ENCODE measurements around the gene OCA2.
"Not testable (repeated sequence)": the region's sequence is repeated elsewhere in the genome, so short reads cannot be mapped to it uniquely, and the experiment has no call there.

OCA2 gene

DNA sequence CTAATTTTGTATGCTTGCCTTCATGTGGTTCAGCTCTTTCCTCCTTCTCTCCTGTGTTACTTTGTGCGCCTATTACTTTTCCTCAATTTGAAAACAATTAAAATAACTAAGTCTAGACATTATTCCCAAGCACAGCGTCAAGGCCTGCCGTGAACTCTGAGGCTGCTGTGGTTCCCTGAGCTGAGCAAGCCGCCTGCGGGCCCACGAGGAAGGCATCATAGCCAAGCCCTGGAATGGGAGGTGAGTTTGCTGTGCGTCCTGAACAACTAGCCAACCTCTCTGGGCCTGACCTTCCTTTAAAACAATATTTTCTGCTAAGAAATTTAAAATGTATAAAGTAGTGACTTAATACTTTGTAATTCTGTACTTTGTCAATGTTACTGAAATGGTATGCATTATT lies 327.2 kb downstream of the OCA2 start:
- no peak for DNase-seq (ENCODE audit: low read depth in 2 of 2)

DNA sequence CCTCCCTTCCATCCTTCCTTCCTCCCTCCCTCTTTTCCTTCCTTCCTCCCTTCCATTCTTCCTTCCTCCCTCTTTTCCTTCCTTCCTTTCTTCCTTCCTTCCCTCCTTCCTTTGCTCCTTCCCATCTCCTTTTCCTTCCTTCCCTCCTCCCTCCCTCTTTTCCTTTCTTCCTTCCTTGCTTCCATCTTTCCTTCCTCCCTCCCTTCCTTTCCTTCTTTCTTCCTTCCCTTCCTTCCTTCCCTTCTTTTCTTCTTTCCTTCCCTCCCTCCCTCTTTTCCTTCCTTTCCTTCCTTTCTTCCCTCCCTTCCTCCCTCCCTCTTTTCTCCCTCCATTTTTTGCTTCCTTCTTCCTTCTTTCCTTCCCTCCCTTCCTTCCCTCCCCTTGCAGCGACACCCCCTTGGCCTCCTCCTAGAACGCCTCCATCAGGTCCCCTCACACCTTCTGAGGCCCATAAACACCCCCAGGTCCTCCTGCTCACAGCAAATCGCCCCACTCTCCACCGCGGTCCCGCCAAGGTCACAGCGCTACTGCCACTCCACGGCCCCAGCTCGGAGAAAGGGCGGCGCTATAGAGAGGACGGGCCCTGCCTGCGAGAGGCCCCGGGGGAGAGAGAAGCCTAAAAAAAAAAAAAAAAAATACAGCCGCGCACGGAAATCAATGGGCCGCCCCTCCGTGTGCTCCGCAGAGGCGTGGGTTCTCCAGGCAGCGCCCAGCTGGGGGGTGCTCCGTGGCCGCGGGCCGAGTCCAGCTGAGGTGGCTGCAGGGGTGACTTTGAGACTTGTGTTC lies 328.2 kb downstream of the OCA2 start:
- no peak for DNase-seq (ENCODE audit: low read depth in 2 of 2)

DNA sequence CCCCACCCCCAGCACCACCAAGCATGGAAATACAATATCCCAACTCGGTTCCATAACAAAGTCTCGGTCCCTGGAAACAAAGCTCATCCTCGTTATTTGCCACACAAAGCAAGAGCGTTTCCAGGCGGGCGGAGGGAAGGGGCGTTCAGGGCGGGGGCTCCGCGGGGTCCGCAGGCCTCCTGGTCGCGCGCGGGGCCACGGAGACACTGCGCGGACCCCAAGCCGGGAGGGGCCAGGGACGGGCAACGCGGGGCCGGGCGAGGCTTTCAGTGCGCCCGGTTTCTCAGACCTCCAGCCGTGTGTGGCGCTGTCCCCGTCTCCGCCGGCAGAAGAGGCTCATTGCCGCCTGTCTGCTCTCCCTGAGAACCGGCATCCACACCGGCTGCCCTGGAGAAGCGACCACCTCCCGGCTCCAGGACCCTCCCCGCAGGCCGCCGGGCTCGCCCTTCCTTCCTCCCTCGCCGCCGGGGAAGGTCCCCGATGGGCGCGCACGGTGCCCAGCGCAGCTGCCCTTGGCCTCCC lies 329.0 kb downstream of the OCA2 start:
- DNase-seq (ENCODE audit: low read depth in 2 of 2), result no peak

DNA sequence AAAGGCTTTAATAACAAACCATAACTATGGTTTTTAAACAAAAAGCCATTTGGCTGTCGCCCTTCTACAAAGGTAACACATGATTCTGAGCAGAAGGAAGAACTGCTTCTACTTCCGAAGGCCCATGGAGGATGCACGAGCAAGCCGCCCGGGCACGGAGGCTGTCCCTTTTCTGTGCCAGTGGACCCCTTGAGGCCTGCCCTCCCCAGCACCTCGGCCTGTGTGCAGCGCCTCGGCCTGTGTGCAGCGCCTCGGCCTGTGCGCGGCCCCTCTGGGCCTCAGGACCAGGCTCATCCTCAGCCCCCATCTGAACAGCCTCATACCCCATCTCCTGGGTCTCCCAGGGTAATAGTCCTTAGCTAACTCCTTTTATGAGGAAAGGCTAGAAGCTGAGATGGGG lies 329.5 kb downstream of the OCA2 start:
- DNase-seq (ENCODE audit: low read depth in 2 of 2), result no peak

DNA sequence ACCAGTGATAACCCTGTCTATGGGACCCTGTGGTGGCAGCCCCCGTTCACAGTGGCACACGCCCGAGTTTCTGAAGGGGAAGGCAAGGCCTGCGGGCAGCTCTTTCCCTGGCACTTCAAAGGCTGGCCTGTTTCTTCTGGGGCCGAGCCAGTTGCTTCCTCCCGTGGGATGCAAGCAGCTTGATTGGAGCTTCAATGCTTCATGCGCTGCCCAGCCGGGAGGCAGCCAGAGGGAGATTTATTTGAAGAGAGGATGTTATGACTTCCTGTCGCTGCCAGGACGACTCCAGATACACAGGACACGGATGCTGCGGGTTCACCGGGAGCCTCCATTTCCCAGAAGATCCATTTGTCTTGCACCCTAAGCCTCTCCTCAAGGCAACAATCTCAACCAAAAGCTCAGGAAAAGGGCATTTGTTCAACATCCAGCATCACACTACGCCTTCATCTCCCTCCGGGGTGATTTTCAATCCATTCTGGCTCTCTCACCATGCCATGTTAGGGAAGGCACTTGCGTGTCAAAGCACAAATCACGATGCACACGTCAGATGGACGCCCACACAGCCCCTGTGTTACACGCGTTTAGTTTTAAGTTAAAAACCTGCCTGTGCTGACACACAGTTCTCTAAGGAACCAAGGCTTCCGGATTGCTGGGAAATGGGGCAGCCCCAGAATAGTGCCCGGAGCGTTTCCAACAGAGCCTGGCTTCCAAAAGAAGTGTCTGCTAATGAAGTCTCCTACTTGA lies 330.2 kb downstream of the OCA2 start:
- DNase-seq (ENCODE audit: low read depth in 2 of 2), result no peak

DNA sequence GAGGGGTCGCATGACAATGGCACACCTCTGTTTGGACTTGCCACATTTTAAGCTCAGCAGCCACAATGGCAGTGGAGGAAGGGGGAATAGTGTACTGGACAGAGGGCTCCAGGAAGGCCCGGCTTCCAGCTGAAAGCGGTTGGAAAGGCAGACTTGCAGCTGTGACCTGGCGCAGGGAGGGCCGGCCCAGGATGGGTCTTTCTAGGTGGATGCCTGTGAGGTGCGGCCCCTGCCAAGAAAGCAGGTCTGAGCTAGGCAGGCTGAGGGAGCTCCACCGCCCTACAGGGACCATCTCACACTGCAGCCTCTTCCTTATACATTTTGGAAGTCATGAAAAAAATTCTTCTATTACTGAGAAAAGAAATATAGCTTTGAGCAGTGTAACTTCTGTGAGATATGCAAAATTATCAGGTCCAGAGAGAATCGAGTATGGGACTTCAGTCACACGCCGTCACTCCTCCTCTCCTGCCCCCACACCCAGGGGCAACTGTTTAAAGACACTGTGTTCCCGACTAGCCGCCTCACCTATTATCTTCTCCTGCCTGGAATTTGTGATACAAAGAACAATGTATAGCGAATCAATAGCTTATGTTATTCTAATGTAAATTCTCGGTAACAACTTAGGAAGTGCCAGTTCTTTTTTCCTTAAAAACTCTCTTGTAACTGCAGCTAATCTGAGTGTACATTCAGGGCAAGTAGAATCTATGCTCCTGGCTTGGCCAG lies 331.0 kb downstream of the OCA2 start:
- DNase-seq (ENCODE audit: low read depth in 2 of 2), result no peak

DNA sequence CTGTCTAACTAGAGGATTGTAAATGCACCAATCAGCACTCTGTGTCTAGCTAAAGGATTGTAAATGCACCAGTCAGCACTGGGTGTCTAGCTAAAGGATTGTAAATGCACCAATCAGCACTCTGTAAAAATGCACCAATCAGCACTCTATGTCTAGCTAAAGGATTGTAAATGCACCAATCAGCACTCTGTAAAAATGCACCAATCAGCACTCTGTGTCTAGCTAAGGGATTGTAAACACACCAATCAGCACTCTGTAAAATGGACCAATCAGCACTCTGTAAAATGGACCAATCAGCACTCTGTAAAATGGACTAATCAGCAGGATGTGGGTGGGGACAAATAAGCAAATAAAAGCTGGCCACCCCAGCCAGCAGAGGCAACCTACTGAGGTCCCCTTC lies 331.7 kb downstream of the OCA2 start:
- not testable (repeated sequence) for DNase-seq (ENCODE audit: low read depth in 2 of 2)

DNA sequence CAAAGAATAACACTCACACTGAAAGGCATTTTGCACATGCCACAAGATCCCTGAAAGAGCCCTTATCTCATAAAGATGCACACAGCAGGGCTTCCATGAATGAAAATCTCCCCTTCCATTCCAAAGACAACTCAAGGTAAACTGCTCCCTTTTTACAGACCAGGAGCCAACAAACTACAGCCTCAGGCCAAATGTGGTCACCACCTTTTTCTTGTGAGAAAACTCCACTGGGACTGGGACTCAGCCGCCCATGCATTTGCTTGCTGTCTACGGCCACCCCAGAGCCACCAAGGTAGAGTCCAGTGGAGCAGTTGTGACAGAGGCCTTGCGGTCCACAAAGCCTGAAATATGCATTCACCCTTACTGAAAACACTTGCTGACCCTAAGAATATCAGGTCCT lies 334.8 kb downstream of the OCA2 start:
- no peak for DNase-seq (ENCODE audit: low read depth in 2 of 2)

DNA sequence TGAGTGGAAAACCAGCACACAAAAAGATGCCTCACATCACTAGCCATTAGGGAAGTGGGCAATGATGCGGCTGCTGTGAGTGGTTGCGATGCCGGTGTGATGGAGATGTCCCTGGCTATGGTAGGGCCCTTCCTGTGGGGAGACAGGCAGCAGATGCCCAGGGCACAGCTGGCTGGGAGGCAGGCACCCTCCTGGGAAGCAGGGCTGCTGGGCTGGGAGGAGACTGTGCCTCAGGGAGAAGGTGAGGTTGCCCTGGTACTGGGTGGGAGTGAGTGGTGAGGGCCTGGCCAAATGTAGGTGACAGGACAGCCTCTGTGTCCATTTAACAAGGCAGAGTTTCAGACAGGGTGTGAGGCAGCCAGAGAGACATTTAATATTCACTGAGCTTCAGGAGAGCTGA lies 335.6 kb downstream of the OCA2 start:
- no peak for DNase-seq (ENCODE audit: low read depth in 2 of 2)

DNA sequence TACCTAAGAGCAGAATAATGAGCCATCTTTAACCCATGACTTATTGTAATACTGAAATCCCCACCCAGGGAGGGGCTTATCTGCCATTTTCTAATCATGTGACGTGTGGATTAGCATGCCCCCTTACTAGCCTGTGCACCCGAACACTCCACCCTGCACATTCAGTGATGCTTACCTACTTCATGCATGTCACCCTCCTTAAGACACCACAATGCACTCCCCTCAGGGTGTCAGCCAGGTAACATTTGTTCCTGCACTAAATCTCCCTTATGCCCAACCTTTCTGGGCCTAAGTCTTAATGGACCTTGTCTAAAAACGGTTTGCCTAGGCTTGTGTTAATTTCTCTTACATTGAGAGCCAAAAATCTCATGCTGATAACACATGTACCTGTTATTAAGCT lies 336.6 kb downstream of the OCA2 start:
- DNase-seq (ENCODE audit: low read depth in 2 of 2), result no peak

DNA sequence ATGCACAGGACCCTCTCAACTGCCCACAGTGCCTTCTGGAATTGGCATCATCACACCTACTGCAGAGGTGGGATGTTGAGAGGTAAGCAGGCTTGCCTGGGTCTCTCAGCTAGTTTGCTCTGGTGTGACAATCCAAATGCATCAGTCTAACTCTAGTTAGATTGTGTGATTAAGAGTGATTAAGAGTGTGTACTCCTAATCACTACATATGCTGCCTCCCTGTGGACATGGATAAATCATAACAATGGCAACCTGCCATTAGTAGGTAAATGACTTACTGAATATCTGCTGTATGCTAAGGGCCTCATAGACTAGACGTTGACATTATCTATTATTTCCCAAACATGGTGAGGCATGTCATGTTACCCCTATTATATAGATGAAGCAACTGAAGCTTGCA lies 342.1 kb downstream of the OCA2 start:
- no peak for DNase-seq (ENCODE audit: low read depth in 2 of 2)

DNA sequence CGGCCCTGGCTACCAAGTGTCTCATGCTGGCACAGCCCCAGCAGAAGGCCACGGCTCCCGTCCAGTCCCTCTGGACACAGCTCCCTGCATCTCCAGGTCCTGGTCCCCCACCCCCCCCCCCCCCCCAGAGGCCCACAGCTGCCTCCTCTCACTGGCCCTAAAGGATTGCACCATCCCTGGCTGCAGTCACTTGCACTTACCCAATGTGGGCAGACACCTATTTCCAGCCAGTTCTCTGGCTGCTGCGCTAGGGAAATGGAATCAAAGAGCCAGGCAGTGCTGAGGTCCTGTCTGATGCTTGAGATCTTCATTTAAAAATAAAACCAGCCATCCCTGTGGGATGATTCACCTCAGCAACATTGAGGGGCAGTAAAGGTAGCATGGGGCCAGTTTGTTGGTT lies 346.4 kb downstream of the OCA2 start:
- DNase-seq (ENCODE audit: low read depth in 2 of 2), result no peak

DNA sequence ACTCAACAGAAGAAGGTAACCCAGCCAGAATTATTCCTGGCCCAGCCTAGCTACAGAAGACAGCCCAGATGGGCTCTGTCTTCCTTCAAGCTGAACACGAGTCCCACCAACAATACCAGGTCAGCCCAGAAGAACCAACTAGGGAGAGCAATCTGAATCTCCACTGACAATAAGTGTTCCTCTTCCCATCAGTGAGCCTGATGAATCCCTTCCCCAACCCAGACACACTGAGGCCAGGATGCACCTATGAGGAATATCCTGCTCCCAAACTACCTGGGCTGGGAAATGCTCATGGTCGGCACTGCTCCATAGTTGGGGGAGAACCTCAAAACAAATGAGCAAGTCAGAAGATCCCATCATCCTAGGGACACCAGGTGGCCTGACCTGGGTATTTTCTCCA lies 351.1 kb downstream of the OCA2 start:
- DNase-seq (ENCODE audit: low read depth in 2 of 2), result no peak

DNA sequence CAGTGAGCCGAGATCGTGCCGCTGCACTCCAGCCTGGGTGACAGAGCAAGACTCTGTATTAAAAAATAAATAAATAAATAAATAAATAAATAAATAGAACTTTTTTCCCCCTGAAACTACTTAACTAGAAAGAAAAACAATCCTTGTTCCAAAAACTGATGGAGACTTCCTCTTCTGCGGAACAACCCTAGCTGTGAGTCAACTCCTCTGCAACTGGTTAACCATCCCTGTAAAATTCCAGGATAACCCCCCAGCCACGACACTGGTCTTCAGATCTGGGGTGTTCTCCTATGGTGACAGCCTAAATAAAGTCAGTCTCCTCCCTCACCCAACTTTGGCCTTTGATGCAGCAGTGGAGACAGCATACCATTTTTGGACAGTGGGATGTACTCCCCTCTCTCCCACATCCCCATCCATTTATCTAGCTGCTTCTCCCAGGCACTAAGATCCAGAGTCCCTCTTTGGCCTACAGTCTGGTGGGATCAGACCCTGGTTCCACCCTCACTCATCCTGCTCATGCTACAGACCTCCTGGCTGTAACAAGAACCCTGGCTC lies 352.6 kb downstream of the OCA2 start:
- DNase-seq (ENCODE audit: low read depth in 2 of 2), result no peak

DNA sequence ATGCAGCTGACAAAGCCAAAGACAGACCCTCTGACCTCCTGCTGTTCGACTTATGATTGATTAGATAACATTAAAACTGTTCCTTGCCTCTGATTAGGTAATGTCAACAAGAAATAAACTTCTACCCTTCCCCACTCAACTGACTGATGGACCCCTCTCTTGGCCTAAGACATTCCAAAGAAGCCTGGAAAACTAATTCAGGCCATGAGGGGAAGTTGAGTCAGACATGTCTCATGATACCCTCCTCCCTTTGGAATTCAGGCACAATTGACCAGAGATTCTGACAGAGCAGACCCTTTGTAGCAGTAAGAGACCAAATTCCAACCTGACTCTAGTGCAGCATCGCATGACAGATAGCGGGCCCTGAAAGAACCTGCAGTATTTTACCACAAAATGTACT lies 354.5 kb downstream of the OCA2 start:
- peak in 1 of 2 experiments; percentile 13 for DNase-seq (ENCODE audit: low read depth in 2 of 2)

DNA sequence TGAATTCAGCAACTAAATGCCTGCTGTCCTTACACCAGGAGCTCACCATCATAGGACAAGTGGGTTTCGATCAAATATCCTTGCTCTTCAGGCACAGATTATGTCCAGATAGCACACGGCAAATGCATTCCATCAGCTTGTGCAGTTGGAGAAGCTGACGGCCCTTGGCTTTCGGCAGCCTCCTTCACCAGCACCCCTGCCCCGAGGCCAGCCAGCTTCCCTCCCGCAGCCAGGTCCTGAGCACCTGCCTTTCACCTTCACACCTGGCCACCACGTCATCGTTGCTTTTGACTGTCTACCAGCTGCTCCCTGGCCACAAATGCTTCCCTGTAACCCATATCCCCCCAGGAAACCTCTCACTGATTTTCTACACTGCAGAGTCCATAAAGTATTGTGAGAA lies 355.5 kb downstream of the OCA2 start:
- DNase-seq (ENCODE audit: low read depth in 2 of 2), result no peak

DNA sequence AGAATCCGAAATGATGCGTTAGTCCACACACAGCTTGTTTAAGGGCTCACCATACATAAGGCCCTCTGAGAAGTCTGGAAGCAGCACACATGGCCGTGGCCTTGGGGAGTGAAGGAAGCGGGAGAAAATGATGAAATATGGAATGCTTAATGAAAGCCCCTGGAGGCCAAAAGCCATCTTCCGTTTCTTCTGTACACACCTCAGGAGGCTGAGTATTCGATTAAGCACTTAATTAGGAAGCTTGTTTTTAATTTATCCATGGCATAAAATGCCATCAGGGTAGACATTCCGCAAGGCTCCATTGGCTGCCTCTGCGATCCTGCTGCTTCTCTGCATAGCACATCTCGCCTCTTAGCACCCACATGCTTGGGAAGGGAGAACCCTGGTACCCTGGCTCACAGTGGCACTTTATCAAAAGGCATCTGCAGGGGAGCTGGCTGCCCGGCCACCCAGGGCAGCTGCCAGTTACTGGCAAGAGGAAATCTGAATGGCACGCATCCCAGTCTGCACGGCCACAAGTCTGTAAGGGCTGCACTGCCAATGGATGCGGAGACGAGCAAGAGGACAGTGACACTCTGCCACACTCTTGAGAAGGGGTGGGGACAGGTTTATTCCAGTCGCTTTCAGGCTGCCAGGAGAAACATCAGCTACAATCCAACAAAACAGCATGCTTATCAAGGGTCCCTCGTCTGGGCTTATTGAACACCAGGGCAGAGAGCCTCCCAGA lies 356.2 kb downstream of the OCA2 start:
- DNase-seq (ENCODE audit: low read depth in 2 of 2), result no peak

DNA sequence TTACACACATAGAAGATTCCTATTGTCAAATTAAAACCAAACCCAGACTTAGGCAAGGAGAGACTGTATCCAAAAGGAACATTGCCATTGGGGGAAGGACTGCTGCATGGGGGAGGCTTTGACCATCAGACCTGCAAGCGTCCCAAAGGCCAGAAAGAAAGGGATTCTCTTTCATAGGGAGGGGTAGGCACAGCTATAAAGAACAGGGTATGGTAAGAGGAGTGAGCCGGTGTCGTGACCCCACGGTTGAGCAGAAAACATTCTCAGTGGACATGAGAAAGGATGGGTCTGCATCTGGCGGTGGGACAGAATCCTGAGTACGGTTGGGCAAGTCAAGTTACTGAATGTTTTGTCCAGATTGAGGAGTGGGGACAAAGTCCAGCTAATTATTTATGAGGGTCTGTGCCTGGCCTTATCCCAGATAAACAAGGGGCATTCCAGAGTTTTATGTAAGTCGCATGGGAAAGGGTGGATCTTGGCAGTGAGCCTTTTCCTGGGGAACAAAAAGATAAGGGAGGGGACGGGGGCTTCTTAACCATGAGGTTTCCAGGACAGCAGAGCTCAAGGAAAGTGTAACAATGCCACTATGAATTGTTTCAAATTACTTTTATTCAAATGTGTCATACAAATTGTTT lies 357.8 kb downstream of the OCA2 start:
- DNase-seq (ENCODE audit: low read depth in 2 of 2), result no peak

DNA sequence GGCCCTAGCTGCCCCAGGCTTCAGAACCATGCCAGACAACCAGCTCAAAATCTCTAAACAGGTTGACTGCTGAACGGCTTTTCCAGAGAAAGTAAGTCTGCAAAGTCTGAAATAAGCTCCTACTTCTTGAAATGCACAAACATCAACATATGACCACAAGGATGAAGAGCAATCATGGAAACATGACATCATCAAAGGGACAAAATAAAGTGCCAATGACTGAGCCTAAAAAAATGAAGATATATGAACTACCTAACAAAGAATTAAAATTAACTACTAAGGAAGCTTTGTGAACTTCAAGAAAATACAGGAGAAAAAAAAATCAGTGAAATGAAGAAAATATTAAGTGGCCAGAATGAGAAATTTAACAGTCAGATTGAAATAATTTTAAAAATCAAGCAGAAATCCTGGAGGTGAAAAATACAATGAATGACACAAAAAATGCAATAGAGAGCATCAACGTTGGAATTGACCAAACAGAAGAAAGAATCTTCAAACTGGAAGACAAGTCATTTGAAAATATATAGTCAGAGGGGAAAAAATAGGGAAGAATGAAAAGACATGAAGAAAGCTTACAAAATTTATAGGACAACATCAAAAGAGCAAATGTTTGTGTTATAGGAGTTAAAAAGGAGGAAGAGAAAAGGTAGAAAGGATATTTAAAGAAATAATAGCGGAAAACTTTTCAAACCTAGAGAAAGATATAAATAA lies 364.2 kb downstream of the OCA2 start:
- DNase-seq (ENCODE audit: low read depth in 2 of 2), result no peak

DNA sequence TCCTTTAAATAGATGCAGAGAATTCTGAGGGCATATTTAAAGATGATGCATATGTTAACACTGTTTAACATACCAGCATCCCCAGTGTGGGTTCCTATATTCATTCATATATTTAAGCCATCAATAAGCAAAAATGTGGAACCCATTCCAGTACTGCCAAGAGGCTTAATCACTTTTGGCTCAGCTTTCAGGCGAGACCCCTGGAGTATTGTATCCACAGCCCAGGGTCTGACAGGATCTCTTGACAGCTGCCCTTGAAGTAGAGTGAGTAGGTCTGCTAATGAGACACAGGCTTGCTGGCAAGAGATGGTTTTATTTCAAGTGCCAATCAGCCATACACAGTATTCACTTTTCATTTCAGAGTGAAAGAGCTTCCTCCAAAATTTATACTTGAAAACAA lies 367.3 kb downstream of the OCA2 start:
- peak in 1 of 2 experiments; percentile 11 for DNase-seq (ENCODE audit: low read depth in 2 of 2)

Data from fibroblast of skin of left quadriceps (primary cell).